BJ (cell line): ENCODE results near the gene TXNDC15. TPM values are rescaled to one million over a fixed set of nuclear protein-coding genes. Genes with fewer than 3 reads are reported as not detected.
"Not testable (repeated sequence)": the region's sequence is repeated elsewhere in the genome, so short reads cannot be mapped to it uniquely, and the experiment has no call there.

Experiments used
- CTCF ChIA-PET: fragments of 350-600 bp; formaldehyde crosslinking; extraction: SDS; loops from one replicate; lab custom pipeline; 2021; ENCODE audit warnings: antibody characterized with exemption, inconsistent platforms; lab: Yijun Ruan, JAX
- POLR2A ChIA-PET: fragments of 300-600 bp; sonication (Branson Sonifier 250); formaldehyde crosslinking; extraction: SDS; loops from one replicate; lab custom pipeline; 2021; ENCODE audit warnings: antibody characterized with exemption; lab: Charles Lee
- DNase-seq: peaks from one replicate; pipeline ENCODE4 v3.0.0-alpha.2; 2011; ENCODE audit warnings: low read depth
- H3K27me3 ChIP-seq: 2 replicates; pipeline ENCODE4 v1.6.0; 2011; ENCODE audit warnings: low read length; ENCODE audit not compliant: control insufficient read depth, insufficient read depth
- H3K36me3 ChIP-seq: 2 replicates; pipeline ENCODE4 v1.5.1; 2011; ENCODE audit warnings: low read length; ENCODE audit not compliant: control insufficient read depth, insufficient read depth
- H3K4me3 ChIP-seq: 2 replicates; pipeline ENCODE4 v1.5.1; 2011; ENCODE audit warnings: low read depth, mild to moderate bottlenecking, control low read depth, low read length
- CTCF ChIP-seq: IDR thresholded peaks from 2 replicates; pipeline ENCODE4 v1.5.1; 2011; ENCODE audit warnings: low read depth, mild to moderate bottlenecking, control low read depth, inconsistent platforms, low read length, moderate library complexity; ENCODE audit not compliant: insufficient read depth
- polyA plus RNA-seq: library from polyadenylated mRNA; depleted of rRNA; stranded (reverse); fragments of >200 nt; gene quantifications from 2 replicates; pipeline ENCODE4 v1.2.3, GENCODE V29; 2011

TXNDC15 gene
- polyA plus RNA-seq, 1 experiment: 178 TPM

- CTCF ChIA-PET: no interaction called here
- no peak for TF ChIP-seq CTCF
These were observed 4.2 kb downstream of the TXNDC15 start for GRCh38 chr5:134878403-134878802.

DNA sequence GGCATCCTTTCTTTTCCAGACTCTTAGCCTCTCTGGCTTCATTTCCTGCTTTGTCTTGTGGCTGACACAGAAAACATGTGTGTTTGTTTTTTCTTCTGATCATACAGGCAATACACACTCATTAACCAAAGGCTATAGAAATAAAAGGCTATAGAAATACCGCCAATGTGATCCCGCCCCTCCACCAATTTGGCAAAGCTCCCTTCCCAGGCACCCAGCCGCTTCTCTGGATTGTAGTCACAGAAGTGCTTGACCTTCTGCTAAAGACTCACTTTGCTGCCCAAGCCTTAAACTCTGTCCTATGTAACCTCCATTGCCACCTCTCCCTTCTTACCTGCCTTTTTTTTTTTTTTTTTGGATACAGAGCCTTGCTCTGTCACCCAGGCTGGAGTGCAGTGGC, 5.3 kb downstream of the TXNDC15 start:
- Histone ChIP-seq H3K36me3 (no peaks in the 10 kb centered on the region), H3K4me3 (no peak overlapping the region), H3K27me3 (no peaks in the 10 kb centered on the region)
- TF ChIP-seq CTCF: no peak
- ChIA-PET CTCF (no interaction called here), POLR2A (no interaction called here)
- no peak for DNase-seq

More at GRCh38 chr5:134878403-134878802, 4.2 kb downstream of the TXNDC15 start:
- Histone ChIP-seq H3K4me3 (no peak overlapping the region), H3K27me3 (no peaks in the 10 kb centered on the region), H3K36me3 (no peaks in the 10 kb centered on the region)
- POLR2A ChIA-PET: no interaction called here
- no peak for DNase-seq

GRCh38 chr5:134880937-134881336, 6.8 kb downstream of the TXNDC15 start:
- H3K36me3 ChIP-seq, H3K27me3 ChIP-seq, CTCF ChIA-PET, POLR2A ChIA-PET, H3K4me3 ChIP-seq, DNase-seq: not testable (repeated sequence)

DNA sequence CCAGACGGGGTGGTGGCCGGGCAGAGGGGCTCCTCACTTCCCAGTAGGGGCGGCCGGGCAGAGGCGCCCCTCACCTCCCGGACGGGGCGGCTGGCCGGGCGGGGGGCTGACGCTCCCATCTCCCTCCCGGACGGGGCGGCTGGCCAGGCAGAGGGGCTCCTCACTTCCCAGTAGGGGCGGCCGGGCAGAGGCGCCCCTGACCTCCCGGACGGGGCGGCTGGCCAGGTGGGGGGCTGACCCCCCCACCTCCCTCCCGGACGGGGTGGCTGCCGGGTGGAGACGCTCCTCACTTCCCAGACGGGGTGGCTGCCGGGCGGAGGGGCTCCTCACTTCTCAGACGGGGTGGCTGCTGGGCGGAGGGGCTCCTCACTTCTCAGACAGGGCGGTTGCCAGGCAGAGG, 7.5 kb downstream of the TXNDC15 start:
- DNase-seq, H3K4me3 ChIP-seq, POLR2A ChIA-PET, CTCF ChIA-PET, H3K36me3 ChIP-seq, H3K27me3 ChIP-seq: not testable (repeated sequence)

DNA sequence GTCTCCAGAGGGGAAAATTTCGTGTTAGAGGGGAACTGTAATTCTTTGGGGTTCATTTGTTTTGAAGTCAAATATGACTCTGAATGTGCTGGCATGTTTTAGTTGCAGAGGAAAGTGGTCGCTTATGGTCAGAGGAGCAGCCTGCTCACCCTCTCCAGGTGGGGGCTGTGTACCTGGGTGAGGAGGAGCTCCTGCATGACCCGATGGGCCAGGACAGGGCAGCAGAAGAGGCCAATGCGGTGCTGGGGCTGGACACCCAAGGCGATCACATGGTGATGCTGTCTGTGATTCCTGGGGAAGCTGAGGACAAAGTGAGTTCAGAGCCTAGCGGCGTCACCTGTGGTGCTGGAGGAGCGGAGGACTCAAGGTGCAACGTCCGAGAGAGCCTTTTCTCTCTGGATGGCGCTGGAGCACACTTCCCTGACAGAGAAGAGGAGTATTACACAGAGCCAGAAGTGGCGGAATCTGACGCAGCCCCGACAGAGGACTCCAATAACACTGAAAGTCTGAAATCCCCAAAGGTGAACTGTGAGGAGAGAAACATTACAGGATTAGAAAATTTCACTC, 13.5 kb downstream of the TXNDC15 start:
- Histone ChIP-seq H3K36me3 (0 out of 2 replicates have a peak, but pooled peaks cover 1% of the 10 kb centered on the region), H3K27me3 (no peaks in the 10 kb centered on the region), H3K4me3 (no peak overlapping the region)
- POLR2A ChIA-PET: interaction anchor here (0.7 kb wide), 1 partner anchor 30 kb away, joined by 3 read pairs; no protein-coding TSS in a partner anchor
- CTCF ChIA-PET: interaction anchor here (2.8 kb wide), 1 partner anchor 17 kb away, joined by 9 read pairs; the partner anchor contains the start of gene PCBD2
- no peak for TF ChIP-seq CTCF
- no peak for DNase-seq

- TF ChIP-seq CTCF: no peak
- Histone ChIP-seq H3K36me3 (0 out of 2 replicates have a peak, but pooled peaks cover 1% of the 10 kb centered on the region), H3K27me3 (no peaks in the 10 kb centered on the region), H3K4me3 (no peak overlapping the region)
- no peak for DNase-seq
- ChIA-PET CTCF (interaction anchor here (2.8 kb wide), 1 partner anchor 15 kb away, joined by 9 read pairs; the partner anchor contains the start of gene PCBD2), POLR2A (no interaction called here)
These were observed 15.2 kb downstream of the TXNDC15 start for GRCh38 chr5:134889335-134889734.
